Panc1 (cell line): Measurements from ENCODE around the gene SDF4.

Experiments
- CTCF ChIP-seq: fragments of 450-650 bp; IDR thresholded peaks from 2 replicates; pipeline ENCODE4 v1.5.1; 2017; ENCODE audit warnings: mild to moderate bottlenecking
- POLR2AphosphoS5 ChIP-seq: IDR thresholded peaks from 2 replicates; pipeline ENCODE4 v1.6.1; 2012; ENCODE audit warnings: mild to moderate bottlenecking, low read depth, low read length, moderate library complexity
- SIN3A ChIP-seq: IDR thresholded peaks from 2 replicates; pipeline ENCODE4 v1.6.1; 2012; ENCODE audit warnings: low read depth, mild to moderate bottlenecking, low read length, moderate library complexity, borderline replicate concordance; ENCODE audit not compliant: insufficient read depth
- TCF7L2 ChIP-seq: IDR thresholded peaks from 2 replicates; pipeline ENCODE4 v1.6.1; 2011; ENCODE audit warnings: mild to moderate bottlenecking, low read depth, low read length, inconsistent platforms

DNA sequence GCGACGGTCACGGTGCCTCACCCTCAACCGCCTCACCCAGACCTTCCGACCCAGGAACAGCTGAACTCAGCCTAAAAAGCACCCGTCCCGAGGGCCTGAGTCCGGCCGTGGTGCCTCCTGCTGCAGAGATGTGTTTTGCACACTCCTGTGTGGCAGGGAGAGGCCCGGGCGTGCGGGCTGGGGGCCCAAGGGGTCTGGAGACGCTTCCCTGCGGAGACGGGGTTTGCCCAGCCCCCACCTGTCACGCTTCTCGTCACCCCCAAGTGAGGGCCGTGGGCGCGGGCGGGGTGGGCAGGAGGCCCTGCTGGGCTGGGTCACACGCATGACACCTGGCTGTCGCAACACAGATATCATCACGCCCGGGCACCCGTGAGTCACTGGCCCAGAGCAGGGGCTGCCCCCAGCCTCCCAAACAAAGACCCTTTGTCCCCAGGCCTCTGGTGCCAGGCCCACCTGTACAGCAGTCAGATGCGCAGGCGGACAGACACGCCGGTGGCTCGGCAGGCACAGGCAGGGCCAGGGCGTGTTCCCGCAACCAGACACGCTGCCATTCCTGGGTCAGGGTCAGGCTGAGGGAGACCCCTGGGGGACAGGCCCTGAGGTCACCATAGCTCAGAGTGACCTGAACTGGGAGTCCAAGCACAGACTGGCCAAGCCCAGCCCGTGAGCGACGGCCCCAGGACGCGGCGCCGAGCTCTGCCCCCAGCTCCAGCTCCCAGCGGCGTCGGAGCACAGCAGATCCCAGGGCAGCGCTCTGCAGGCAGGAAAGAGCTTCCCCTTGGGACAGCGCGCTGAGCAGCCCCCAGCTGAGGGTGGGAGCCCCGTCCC, 6.3 kb upstream of the SDF4 start:
- TF ChIP-seq CTCF = no peak
- no peak; the same call in 1 of the 2 replicates for TF ChIP-seq POLR2AphosphoS5
- TF ChIP-seq TCF7L2 = no peak
- TF ChIP-seq SIN3A = 0 out of 2 replicates have a peak, but pooled peaks have one; percentile 4
